Breast epithelium (tissue), 3 donors: ENCODE results near the gene STEEP1.

Experiments used
- POLR2A ChIP-seq: fragments of 450-650 bp; IDR thresholded peaks from one replicate; pipeline ENCODE4 v1.6.1; 2016; ENCODE audit warnings: antibody characterized with exemption, mild to moderate bottlenecking, moderate library complexity
- TF ChIP-seq, protein P1 (sequence below), 3 donors: fragments of 450-650 bp; IDR thresholded peaks; one replicate each; pipeline ENCODE4 v1.5.1; 2016 to 2017; ENCODE audit warnings: antibody characterized with exemption in 3 of 3, mild to moderate bottlenecking in 3 of 3, moderate library complexity in 3 of 3

DNA sequence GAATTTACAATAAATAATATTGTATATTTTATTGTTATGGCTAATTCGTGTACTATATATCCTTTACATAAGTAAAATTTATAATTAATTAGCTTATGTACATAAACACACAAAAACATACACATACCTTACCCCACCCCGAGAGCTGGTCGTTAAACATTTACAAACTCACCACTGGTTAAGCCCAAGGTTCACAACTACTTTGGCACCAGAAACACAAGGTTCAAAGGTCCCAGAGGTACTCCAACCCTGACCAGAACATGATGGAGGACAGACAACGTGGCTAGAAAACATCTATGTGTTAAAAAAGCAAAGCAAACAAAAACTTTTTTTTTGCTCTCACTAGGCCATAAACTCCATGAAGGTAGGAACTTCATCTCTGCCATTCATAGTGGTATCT lies 59.3 kb downstream of the STEEP1 start:
- TF ChIP-seq, protein P1, sequence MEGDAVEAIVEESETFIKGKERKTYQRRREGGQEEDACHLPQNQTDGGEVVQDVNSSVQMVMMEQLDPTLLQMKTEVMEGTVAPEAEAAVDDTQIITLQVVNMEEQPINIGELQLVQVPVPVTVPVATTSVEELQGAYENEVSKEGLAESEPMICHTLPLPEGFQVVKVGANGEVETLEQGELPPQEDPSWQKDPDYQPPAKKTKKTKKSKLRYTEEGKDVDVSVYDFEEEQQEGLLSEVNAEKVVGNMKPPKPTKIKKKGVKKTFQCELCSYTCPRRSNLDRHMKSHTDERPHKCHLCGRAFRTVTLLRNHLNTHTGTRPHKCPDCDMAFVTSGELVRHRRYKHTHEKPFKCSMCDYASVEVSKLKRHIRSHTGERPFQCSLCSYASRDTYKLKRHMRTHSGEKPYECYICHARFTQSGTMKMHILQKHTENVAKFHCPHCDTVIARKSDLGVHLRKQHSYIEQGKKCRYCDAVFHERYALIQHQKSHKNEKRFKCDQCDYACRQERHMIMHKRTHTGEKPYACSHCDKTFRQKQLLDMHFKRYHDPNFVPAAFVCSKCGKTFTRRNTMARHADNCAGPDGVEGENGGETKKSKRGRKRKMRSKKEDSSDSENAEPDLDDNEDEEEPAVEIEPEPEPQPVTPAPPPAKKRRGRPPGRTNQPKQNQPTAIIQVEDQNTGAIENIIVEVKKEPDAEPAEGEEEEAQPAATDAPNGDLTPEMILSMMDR (IDR thresholded peaks at IDR 0.05) = no peak
- no peak for TF ChIP-seq POLR2A
